Subcutaneous adipose tissue (tissue), 4 donors: Measurements from ENCODE around the gene GNG2. TPM values are rescaled to one million over a fixed set of nuclear protein-coding genes. Genes with fewer than 3 reads are reported as not detected.

Source experiments
- CTCF ChIP-seq: fragments of 450-650 bp; IDR thresholded peaks from one replicate; pipeline ENCODE4 v1.5.1; 2016; ENCODE audit warnings: low read depth, mild to moderate bottlenecking, control low read depth, antibody characterized with exemption, moderate library complexity
- total RNA-seq, 4 donors: library from RNA; depleted of rRNA; stranded (reverse); fragments of >200 nt; gene quantifications; one replicate each; pipeline ENCODE4 v1.1.0, GENCODE V29; 2016

The GNG2 gene
- total RNA-seq, 4 donors from 2014 or later: 54.8 to 130 (median 102) TPM

- TF ChIP-seq CTCF: no peak
Observed at GRCh38 chr14:51993285-51993920, 133.0 kb downstream of the GNG2 start.

- TF ChIP-seq CTCF: no peak
Observed at GRCh38 chr14:51996148-51996746, 135.8 kb downstream of the GNG2 start.

GRCh38 chr14:51998348-51998747 lies 137.9 kb downstream of the GNG2 start:
- no peak for TF ChIP-seq CTCF

GRCh38 chr14:51999084-51999483 lies 138.7 kb downstream of the GNG2 start:
- TF ChIP-seq CTCF: no peak

- no peak for TF ChIP-seq CTCF
Observed at GRCh38 chr14:52000019-52000582, 139.7 kb downstream of the GNG2 start.

GRCh38 chr14:52000696-52001095 lies 140.3 kb downstream of the GNG2 start:
- no peak for TF ChIP-seq CTCF

- no peak for TF ChIP-seq CTCF
Observed at GRCh38 chr14:52002542-52002941, 142.1 kb downstream of the GNG2 start.
